HT1080 (cell line): ENCODE results near the gene ZNF747. TPM values are rescaled to one million over a fixed set of nuclear protein-coding genes. Genes with fewer than 3 reads are reported as not detected.
"Not testable (repeated sequence)": the region's sequence is repeated elsewhere in the genome, so short reads cannot be mapped to it uniquely, and the experiment has no call there.

ENCODE experiments used
- DNase-seq: peaks from one replicate; pipeline ENCODE4 v3.0.0-alpha.2; 2015; ENCODE audit warnings: low read depth
- total RNA-seq: library from RNA; depleted of rRNA; stranded (reverse); fragments of >200 nt; shearing (Covaris generic); gene quantifications from 2 replicates; pipeline ENCODE4 v1.2.3, GENCODE V29; 2014

The ZNF747 gene
- total RNA-seq, 1 experiment from 2014 or later: 7.3 TPM

GRCh38 chr16:30557957-30558788 lies 23.5 kb upstream of the ZNF747 start, which contains the start of gene ZNF764:
TSS of gene ZNF764 (minus strand) at chr16:30558374. CDS start at chr16:30558182, 192 bp downstream.
- peak; percentile 98 for DNase-seq

- DNase-seq: no peak
Observed at GRCh38 chr16:30557707-30557956, 23.0 kb upstream of the ZNF747 start.

- no peak for DNase-seq
Observed at GRCh38 chr16:30556125-30556473, 21.4 kb upstream of the ZNF747 start.

DNA sequence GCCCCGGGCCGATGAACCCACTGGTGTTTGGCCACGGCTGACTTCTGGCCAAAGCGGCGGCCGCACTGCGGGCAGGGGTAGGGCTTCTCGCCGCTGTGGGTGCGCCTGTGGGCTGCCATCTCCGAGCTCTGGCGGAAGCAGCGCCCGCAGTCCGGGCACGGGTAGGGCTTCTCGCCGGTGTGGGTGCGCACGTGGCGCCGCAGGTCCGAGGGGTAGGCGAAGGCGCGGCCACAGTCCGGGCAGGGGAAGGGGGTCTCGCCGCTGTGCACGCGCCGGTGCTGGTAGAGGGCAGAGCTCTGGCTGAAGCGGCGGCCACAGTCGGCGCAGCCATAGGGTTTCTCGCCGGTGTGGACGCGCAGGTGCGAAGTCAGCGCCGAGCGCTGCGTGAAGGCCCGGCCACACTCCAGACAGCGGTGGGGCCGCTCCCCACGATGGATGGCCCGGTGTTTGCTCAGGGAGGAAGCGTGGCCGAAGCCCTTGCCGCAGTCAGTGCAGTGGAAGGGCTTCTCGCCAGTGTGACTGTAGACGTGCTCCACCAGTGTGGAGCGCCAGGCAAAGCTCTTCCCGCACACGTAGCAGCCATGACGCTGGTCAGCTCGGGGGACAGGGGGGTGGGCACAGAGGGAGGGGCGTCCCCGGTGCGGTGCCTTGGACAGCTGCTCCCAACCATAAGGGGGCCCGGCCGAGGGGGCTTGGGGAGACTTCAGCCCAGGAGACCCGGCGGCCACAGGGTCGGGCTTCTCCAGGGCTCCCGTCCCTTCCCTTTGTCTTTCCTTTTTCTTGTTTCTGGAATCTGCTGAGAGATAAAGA lies 20.9 kb upstream of the ZNF747 start:
- no peak for DNase-seq

- no peak for DNase-seq
Observed at GRCh38 chr16:30554557-30555314, 20.1 kb upstream of the ZNF747 start.

GRCh38 chr16:30553393-30553899 lies 18.8 kb upstream of the ZNF747 start:
- DNase-seq: no peak

DNA sequence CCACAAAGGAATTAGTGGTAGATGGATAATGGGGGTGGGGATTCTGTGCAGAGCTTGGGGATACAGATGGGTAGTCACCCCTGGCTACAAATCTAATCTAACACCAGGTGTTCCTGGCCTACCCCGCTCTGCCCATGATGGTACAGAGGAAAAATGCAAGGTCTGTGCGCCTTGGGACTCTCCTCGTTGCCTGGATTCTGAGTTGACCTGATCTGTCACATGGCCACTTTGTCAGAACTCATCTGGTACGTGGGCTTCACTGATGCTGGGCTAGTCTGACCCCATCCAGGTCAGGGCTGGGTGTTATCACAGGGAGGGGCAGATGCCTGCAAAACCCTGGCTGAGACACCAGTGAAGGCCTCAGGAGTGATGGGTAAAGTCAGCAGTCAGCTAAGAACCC lies 18.3 kb upstream of the ZNF747 start:
- no peak for DNase-seq

GRCh38 chr16:30551781-30552180 lies 17.1 kb upstream of the ZNF747 start:
- DNase-seq: no peak

GRCh38 chr16:30548416-30549253 lies 14.0 kb upstream of the ZNF747 start:
- no peak for DNase-seq

GRCh38 chr16:30546115-30546514 lies 11.5 kb upstream of the ZNF747 start:
- DNase-seq: no peak

DNA sequence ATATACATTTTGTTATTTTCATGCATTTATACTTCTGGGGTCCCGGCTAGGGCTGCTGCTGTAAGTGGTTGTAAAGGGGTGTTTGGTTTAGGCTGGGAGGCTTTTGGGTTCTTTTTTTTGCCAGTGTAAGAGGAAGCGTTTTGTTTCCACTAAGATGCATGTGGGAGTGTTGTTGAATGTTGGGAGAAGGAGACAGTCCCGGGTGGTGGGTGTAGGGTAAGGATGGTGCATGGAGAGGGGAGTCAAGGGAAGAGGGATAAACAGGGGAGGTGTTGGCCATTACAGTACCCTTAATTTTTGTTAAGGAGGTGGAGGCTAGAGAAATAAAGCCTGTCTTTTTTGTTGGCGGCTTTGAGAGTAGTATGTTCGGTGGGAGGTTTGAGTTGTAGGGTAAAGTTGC lies 8.4 kb upstream of the ZNF747 start:
- DNase-seq: no peak

DNA sequence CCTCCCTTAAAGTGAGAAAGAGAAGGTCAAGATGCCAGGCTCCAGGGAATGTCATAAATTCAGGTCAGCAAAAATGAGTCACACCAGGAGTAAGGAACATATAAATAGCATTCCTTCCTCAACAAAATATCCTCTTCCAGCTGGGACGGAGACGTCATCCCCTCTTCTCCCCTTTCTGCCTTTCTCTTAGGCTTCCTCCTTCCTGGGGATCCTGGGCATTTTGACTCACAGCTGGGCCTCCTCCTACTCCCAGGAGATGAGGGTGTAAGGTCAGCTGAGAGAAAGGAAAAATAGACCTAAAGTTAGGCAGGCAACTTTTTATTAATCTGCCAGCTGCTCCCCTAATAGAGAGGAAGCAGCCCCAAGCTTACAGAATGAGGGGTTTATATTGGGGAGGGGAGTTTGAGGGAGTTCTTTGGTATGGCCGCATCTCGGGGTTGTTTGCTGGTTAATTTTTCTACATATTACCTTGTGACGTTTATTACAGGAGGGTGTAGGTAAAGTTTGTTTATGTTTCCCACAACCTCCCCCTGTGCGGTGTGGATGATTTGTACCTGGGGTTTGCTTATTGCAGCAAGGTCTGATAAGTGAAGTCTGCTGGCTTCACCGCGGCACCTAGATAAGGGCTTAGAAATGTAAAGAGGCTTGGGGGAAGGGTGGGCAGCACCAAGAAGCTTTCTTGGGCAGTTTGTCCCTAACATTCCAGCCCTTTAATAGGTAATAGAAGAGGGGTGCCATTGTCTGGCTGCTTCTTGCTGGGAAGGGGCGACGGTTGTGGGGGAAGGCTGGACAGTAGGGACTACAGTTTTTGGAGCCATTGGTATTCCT lies 7.1 kb upstream of the ZNF747 start:
- peak; percentile 68 for DNase-seq

DNA sequence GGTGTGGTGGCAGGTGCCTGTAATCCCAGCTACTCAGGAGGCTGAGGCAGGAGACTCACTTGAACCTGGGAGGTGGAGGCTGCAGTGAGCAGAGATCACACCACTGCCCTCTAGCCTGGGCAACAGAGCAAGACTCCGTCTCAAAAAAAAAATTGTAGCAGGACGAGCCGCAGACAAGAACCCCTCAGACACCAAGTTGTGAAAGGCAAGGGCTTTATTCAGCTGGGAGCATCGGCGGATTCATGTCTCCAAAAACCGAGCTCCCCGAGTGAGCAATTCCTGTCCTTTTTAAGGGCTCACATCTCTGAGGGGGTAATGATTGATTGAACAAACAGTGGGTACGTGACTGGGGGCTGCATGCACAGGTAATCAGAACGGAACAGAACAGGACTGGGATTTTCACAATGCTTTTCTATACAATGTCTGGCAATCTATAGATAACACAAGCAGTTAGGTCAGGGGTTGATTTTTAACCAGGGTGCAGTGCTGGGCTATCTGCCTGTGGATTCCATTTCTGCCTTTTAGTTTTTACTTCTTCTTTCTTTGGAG lies 6.3 kb upstream of the ZNF747 start:
- not testable (repeated sequence) for DNase-seq

- DNase-seq: not testable (repeated sequence)
Observed at GRCh38 chr16:30539986-30540526, 5.4 kb upstream of the ZNF747 start.

- DNase-seq: no peak
Observed at GRCh38 chr16:30539000-30539964, 4.6 kb upstream of the ZNF747 start.

DNA sequence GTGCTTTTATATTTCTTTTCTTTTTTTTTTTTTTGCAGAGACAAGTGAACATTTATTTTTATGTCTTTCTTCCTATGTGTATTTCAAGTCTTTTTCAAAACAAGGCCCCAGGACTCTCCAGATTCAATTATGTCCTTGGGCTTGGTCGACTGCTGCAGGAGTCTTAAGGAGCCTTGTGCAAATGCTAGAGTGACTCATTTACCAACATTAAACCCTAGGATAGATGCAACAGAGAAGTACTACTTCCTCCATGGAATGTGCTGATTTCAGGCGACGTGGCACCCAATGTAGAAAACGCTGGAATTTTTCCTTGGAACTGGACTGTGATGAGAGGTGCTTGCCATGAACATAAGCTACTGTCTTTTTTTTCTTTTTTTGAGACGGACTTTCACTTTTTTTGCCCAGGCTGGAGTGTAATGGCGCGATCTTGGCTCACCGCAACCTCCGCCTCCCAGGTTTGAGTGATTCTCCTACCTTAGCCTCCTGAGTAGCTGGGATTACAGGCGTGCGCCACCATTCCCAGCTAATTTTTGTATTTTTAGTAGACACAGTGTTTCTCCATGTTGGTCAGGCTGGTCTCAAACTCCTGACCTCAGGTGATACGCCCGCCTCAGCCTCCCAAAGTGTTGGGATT lies 1.9 kb upstream of the ZNF747 start:
- not testable (repeated sequence) for DNase-seq

- DNase-seq: peak; percentile 22
Observed at GRCh38 chr16:30535777-30536190, 1.1 kb upstream of the ZNF747 start.
